Karpas-422 (cell line): Measurements from ENCODE around the gene AATK. TPM values are rescaled to one million over a fixed set of nuclear protein-coding genes. Genes with fewer than 3 reads are reported as not detected.

Source experiments
- DNase-seq: peaks from one replicate; pipeline ENCODE4 v3.0.0-alpha.2; 2015
- H2AFZ ChIP-seq: fragments of 200-600 bp; sonication (generic); 2 replicates; pipeline ENCODE4 v1.6.1; 2014; ENCODE audit warnings: antibody characterized with exemption, low read length, mixed read lengths
- H3K27ac ChIP-seq: fragments of 200-600 bp; sonication (generic); 2 replicates; pipeline ENCODE4 v1.5.1; 2014; ENCODE audit warnings: mild to moderate bottlenecking, low read length, moderate library complexity
- H3K27me3 ChIP-seq: fragments of 200-600 bp; sonication (generic); 2 replicates; pipeline ENCODE4 v1.6.1; 2014; ENCODE audit warnings: low read length, mixed read lengths
- H3K36me3 ChIP-seq: fragments of 200-600 bp; sonication (generic); 2 replicates; pipeline ENCODE4 v1.6.1; 2014; ENCODE audit warnings: low read length, mixed read lengths; ENCODE audit not compliant: insufficient read depth
- H3K4me1 ChIP-seq: fragments of 200-600 bp; sonication (generic); 2 replicates; pipeline ENCODE4 v1.6.1; 2014; ENCODE audit warnings: mild to moderate bottlenecking, low read length, mixed read lengths
- H3K4me2 ChIP-seq: fragments of 200-600 bp; sonication (generic); 2 replicates; pipeline ENCODE4 v1.6.1; 2014; ENCODE audit warnings: low read length, low read depth, mild to moderate bottlenecking; ENCODE audit not compliant: poor library complexity, severe bottlenecking
- H3K4me3 ChIP-seq: fragments of 200-600 bp; sonication (generic); 2 replicates; pipeline ENCODE4 v1.5.1; 2014; ENCODE audit warnings: mild to moderate bottlenecking, antibody characterized with exemption, low read length, mixed read lengths
- H3K79me2 ChIP-seq: fragments of 200-600 bp; sonication (generic); 2 replicates; pipeline ENCODE4 v1.6.1; 2014; ENCODE audit warnings: mild to moderate bottlenecking, low read length, mixed read lengths
- H3K9ac ChIP-seq: fragments of 200-600 bp; sonication (generic); 2 replicates; pipeline ENCODE4 v1.6.0; 2014; ENCODE audit warnings: low read length
- H3K9me2 ChIP-seq: fragments of 200-600 bp; sonication (generic), shearing (Covaris generic); replicated peaks from 2 replicates; pipeline ENCODE4 v1.6.0; 2014; ENCODE audit warnings: mild to moderate bottlenecking, low read length, moderate library complexity; ENCODE audit not compliant: insufficient read depth
- H3K9me3 ChIP-seq: fragments of 300-700, 200-600 bp; sonication (generic); 2 replicates; pipeline ENCODE4 v1.6.1; 2014; ENCODE audit warnings: low read length, mixed read lengths
- H4K20me1 ChIP-seq: fragments of 200-600 bp; sonication (generic); 2 replicates; pipeline ENCODE4 v1.6.1; 2014; ENCODE audit warnings: mild to moderate bottlenecking, antibody characterized with exemption, low read length, low read depth; ENCODE audit not compliant: insufficient read depth
- total RNA-seq: library from RNA; depleted of rRNA; stranded (reverse); fragments of >200 nt; shearing (Covaris generic); gene quantifications from 2 replicates; pipeline ENCODE4 v1.2.3, GENCODE V29; 2014; ENCODE audit warnings: low replicate concordance

AATK gene
- total RNA-seq, 1 experiment from 2014 or later = not detected

DNA sequence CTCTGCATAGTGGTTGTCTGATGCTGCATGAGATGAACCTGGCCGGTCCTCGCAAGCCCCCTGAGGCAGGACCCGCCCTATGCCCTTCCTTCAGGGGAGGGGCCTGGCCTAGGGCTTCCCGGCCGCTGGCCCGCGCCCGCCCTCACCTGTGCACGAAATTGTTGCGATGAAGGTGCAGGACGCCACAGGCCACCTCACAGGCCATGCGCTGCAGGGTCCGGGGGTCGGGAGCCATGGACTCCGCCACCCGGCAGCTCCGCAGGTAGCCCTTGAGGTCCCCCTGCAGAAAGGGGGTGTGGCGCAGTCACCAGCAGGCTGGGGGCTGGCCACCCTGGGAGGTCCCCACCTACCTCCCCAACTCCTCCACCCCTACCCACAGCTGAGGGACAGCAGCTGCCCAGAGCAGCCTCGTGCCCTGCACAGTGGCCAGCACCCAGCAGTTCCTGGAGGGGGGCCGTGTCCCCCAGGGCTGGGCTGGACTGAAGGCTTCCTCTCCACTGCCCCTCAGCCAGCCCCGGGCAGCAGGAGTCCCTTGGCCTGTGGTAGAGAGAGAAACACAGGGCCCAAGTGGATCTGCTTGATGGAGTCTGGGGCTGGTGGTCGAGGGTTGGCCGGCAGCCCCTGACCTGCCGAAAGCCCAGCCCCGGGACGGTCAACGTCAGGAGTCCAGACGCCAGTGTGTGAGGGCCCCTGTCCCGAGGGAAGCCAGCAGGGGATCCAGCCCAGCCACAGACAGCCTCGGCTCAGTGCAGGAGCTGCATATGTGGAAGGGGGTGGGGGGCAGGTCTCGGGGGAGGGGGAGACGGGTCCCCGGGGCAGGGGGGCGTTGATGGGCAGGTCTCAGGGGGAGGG is 39.5 kb downstream of the AATK start:
- Histone ChIP-seq H3K79me2 (no peaks in the 10 kb centered on the region), H3K27ac (no peak overlapping the region), H4K20me1 (no peaks in the 10 kb centered on the region)

DNA sequence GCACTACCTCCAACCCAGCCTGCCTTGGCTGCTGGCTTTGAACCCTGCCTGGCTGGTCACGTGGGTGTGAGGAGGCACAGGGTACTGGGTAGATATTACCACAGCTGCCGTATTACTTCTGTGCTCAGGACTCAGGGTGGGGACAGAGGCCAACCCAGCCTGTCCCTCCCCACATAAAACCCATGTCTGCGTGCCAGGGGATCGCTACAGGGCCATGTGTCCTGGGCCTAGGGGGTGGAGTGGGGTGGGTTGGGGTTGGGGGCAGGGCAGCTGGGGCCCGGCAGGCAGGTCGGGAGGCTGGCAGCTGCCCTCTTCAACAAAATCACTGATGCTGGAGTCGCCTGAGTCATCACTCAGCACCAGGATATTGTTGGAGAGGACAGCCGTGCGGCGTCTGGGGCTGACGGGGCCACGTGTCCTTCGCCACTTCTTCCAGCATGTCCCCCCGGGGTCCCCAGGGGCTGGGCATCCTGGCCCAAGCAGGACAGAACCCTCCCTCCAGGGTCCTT is 40.4 kb downstream of the AATK start:
- Histone ChIP-seq H3K9ac (no peak overlapping the region), H3K4me2 (no peak overlapping the region), H3K27ac (no peak overlapping the region), H3K36me3 (no peaks in the 10 kb centered on the region), H3K4me3 (no peak overlapping the region), H3K4me1 (no peaks in the 10 kb centered on the region), H3K27me3 (no peaks in the 10 kb centered on the region), H3K9me2 (no peaks in the 10 kb centered on the region), H2AFZ (no peak overlapping the region), H3K79me2 (no peaks in the 10 kb centered on the region), H3K9me3 (no peaks in the 10 kb centered on the region), H4K20me1 (no peaks in the 10 kb centered on the region)
- DNase-seq = no peak

More for the DNA sequence above, 39.5 kb downstream of the AATK start:
- Histone ChIP-seq H2AFZ (no peak overlapping the region), H3K9me2 (no peaks in the 10 kb centered on the region), H3K27me3 (no peaks in the 10 kb centered on the region), H3K36me3 (no peaks in the 10 kb centered on the region), H3K4me3 (no peak overlapping the region), H3K4me1 (no peaks in the 10 kb centered on the region), H3K4me2 (no peak overlapping the region), H3K9ac (no peak overlapping the region), H3K9me3 (no peaks in the 10 kb centered on the region)
- DNase-seq = no peak

DNA sequence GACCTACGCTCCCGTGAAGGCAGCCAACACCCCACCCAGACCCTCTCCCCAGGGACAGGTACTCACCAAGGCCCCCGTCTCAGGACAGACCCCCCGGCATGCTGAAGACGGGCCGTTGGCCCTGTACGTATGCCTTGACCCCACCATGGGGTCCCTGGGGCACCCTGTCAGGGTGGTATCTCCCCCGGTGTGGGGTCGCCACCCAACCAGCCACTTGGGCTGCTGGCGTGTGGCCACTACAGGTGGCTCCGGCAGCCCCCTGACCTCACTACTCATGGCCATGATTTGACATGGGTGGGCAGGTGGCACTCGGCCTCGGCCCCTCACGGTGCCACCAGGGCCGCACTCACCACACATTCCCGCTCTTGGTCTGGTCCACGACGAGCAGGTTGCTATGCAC is 41.6 kb downstream of the AATK start:
- Histone ChIP-seq H3K4me1 (no peaks in the 10 kb centered on the region), H3K36me3 (no peaks in the 10 kb centered on the region), H3K9me3 (no peaks in the 10 kb centered on the region), H3K27ac (no peak overlapping the region), H3K9ac (no peak overlapping the region), H2AFZ (no peak overlapping the region), H3K27me3 (no peaks in the 10 kb centered on the region), H3K4me2 (no peak overlapping the region), H3K9me2 (no peaks in the 10 kb centered on the region), H4K20me1 (no peaks in the 10 kb centered on the region), H3K4me3 (no peak overlapping the region), H3K79me2 (no peaks in the 10 kb centered on the region)
- no peak for DNase-seq

DNA sequence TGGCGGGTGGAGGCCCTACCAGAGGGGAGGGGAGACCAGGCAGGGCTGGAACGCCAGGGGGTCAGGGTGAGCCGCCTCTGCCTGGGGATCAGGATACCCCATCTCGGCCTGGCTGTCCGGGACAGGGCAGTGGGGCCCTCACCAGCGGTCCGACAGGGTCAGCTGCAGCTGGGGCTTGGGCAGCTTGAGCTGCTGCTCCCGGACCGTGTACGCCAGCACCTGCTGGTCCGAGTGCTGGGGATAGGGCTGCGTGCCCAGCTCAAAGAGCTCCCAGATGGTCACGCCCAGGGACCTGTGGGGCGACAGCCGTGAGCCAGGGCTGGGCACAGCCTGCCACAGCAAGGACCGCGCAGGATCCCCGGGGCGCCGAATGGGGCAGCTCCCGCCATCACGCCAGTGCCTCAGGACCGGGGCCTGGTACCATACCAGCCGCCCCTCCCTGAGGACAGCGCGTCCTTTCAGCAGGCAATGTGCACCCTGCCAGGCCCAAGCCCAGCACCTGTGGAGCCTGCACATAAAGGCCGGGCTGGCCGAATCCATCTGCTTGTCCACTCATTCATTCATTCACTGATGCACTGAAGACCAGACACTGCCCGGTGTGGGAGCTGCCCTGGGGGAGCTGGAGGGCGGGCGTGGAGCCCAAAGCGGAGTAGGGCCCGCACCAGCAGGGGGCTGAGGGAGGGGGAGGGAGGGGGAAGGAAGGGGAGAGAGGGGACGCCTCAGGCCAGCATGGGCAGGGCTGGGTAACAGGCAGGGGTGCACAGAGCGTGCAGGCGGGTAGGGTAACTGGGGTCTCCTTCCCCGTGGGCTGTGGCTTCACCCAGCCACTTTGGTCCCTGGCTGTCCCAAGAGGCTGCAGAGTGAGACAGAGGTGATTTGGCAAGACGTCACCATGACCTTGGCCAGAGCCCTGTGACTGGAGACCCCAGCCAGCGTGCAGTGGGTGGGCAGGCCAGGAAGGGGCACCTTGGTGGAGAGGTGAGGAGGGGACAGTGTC is 42.7 kb downstream of the AATK start:
- no peaks in the 10 kb centered on the region for H3K4me1 ChIP-seq
- no peak overlapping the region for H3K9ac ChIP-seq
- H3K4me3 ChIP-seq = no peak overlapping the region
- no peaks in the 10 kb centered on the region for H3K27me3 ChIP-seq
- no peaks in the 10 kb centered on the region for H3K79me2 ChIP-seq
- H4K20me1 ChIP-seq = no peaks in the 10 kb centered on the region
- H2AFZ ChIP-seq = no peak overlapping the region
- H3K36me3 ChIP-seq = no peaks in the 10 kb centered on the region
- no peak overlapping the region for H3K27ac ChIP-seq
- no peaks in the 10 kb centered on the region for H3K9me2 ChIP-seq
- DNase-seq = no peak
- H3K9me3 ChIP-seq = no peaks in the 10 kb centered on the region
- no peak overlapping the region for H3K4me2 ChIP-seq

DNA sequence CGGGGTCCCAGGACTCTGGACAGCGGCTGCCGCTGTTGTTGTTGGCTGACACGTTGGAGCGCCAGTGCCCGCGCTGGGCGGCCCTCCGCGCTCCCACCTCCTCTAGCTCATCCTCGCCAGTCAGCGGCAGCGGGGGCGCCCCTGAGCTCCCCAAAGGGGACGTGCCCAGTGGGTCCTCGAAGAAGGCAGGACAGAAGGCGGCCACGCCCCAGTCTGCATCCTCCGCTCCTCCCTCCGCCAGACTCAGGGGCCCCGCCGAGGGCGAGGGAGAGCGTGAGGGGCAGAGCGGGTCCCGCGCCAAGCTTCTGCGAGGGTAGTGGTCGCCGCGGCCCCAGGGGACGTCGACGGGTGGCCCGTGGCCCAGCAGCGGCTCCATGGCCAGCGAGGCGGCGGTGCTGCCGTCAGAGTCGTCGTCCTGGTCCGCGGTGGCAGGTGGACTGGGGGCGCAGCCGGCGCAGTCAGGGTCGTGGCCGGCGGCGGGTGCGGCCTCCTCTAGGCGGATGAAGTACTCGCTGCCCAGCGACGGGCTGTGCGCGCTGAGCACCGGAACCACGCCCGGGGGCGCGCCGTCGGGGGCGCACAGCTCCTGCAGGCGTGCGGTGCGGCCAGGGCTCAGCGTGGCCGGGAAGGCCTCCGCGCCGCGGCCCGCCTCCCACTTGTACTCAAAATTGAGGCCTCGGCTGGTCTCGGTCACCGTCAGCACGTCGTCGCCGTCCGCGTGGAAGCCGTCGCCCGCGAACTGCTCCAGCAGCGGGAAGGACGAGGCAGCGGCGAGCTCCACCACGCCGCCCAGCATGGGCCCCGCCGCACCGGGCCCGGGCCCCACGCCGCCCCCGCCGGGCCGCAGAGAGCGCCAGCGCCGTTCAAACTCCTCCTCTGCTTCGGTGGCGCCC is 43.9 kb downstream of the AATK start:
- Histone ChIP-seq H4K20me1 (no peaks in the 10 kb centered on the region), H3K9ac (no peak overlapping the region), H3K79me2 (no peaks in the 10 kb centered on the region), H3K27me3 (no peaks in the 10 kb centered on the region), H3K4me3 (no peak overlapping the region), H3K4me1 (no peaks in the 10 kb centered on the region), H3K36me3 (no peaks in the 10 kb centered on the region), H3K9me2 (no peaks in the 10 kb centered on the region), H3K27ac (no peak overlapping the region), H2AFZ (no peak overlapping the region), H3K4me2 (no peak overlapping the region), H3K9me3 (no peaks in the 10 kb centered on the region)
- DNase-seq = no peak

DNA sequence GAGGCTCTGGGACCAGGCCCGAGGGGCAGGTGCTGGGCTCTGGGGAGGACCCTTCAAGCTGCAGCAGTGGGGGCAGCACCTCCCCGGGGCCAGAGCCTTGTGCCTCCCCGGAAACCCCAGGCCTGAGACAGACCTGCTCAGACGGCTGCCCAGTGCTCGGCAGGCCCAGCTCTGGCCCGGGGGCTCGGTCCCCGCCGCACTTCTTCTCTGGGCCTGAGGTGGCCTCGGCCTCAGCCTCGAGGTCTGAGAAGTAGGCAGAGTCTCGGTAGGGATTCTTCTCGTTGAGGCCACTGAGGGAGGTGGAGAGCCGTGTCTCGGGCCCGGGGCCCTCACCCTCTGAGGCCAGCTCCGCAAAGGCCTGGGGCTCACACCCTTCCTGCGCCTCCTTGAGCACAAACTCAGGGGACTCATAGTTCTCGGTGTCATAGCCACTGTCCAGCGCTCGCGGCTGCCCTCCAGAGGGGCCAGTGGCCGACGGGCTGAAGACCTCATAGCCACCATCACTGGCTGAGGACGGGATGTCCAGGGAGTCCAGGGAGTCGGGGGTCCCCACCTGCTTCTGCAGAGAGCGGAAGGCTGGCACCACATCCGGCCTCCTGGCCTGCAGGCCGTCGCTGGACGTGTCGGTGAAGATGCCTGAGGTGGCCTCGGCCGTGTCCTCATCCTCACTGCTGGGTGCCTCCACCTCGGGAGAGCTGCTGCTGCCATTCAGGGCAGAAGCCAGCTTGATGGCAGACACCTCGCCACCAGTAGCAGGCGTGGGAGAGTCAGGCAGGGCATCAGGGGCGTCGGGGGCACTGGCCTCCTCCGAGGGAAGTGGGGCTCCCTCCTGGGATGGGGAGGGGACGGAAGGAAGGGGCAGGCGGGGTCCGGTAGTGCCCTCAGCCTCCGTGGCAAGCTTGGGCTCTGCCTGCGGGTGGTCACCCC is 45.1 kb downstream of the AATK start:
- no peak overlapping the region for H3K9ac ChIP-seq
- no peak overlapping the region for H3K4me3 ChIP-seq
- no peaks in the 10 kb centered on the region for H3K9me3 ChIP-seq
- H3K4me2 ChIP-seq = no peak overlapping the region
- peak; percentile 51 for DNase-seq
- H3K36me3 ChIP-seq = no peaks in the 10 kb centered on the region
- no peak overlapping the region for H2AFZ ChIP-seq
- H3K27ac ChIP-seq = no peak overlapping the region
- H3K4me1 ChIP-seq = no peaks in the 10 kb centered on the region
- H3K9me2 ChIP-seq = no peaks in the 10 kb centered on the region
- H3K79me2 ChIP-seq = no peaks in the 10 kb centered on the region
- H3K27me3 ChIP-seq = no peaks in the 10 kb centered on the region
- H4K20me1 ChIP-seq = no peaks in the 10 kb centered on the region

DNA sequence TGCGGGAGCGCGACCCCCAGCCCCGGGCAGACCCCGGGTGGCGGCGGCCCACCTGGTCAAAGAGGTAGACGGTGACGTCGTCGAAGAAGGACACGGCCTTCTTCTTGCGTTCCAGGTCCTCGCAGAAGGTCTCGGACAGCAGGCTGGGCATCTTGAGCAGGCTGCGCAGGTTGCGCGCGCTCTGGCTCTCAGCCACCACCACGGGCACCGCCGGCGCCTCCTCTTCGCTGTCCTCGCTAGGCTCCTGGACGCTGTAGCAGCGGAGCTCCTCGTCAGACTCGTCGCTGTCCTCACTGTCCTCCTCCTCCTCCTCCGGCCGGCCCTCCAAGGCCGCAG is 45.9 kb downstream of the AATK start:
- Histone ChIP-seq H3K9me2 (no peaks in the 10 kb centered on the region), H3K36me3 (no peaks in the 10 kb centered on the region), H4K20me1 (no peaks in the 10 kb centered on the region), H2AFZ (no peak overlapping the region), H3K4me2 (no peak overlapping the region), H3K9ac (no peak overlapping the region), H3K79me2 (no peaks in the 10 kb centered on the region), H3K4me3 (no peak overlapping the region), H3K27me3 (no peaks in the 10 kb centered on the region), H3K27ac (no peak overlapping the region), H3K4me1 (no peaks in the 10 kb centered on the region), H3K9me3 (no peaks in the 10 kb centered on the region)
- DNase-seq = no peak
